DND-41 (cell line): ENCODE results near the gene AGPAT4.

Source experiments
- EZH2 ChIP-seq: IDR thresholded peaks from 3 replicates; pipeline ENCODE4 v1.6.1; 2012; ENCODE audit warnings: borderline replicate concordance, low read depth, mild to moderate bottlenecking, moderate library complexity, low read length, inconsistent platforms; ENCODE audit not compliant: severe bottlenecking
- TF ChIP-seq, protein P1 (sequence below): IDR thresholded peaks from 2 replicates; pipeline ENCODE4 v1.5.1; 2012; ENCODE audit warnings: borderline replicate concordance, low read length, moderate library complexity, mild to moderate bottlenecking; ENCODE audit not compliant: poor library complexity, severe bottlenecking; ENCODE audit errors: extremely low read depth

DNA sequence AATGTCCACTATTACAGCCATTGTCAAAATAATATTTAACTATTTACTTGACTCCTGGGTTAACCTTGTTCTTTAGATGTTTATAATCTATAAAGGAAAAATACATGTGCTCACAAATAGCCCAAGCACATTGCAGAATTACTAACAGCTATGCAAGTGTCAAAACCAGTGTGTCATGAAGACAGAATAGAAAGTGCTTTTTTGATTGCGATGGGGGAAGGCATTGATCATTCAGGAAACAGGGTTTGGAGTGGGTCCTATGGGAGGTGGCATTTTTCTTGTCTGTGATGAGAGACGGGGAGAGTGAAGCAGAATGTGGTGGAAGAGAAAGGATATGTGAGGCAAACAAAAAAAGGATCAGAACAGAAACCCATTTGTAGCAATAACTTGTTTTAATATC, 1.0 kb upstream of the AGPAT4 start:
- TF ChIP-seq EZH2: no peak
- TF ChIP-seq, protein P1, sequence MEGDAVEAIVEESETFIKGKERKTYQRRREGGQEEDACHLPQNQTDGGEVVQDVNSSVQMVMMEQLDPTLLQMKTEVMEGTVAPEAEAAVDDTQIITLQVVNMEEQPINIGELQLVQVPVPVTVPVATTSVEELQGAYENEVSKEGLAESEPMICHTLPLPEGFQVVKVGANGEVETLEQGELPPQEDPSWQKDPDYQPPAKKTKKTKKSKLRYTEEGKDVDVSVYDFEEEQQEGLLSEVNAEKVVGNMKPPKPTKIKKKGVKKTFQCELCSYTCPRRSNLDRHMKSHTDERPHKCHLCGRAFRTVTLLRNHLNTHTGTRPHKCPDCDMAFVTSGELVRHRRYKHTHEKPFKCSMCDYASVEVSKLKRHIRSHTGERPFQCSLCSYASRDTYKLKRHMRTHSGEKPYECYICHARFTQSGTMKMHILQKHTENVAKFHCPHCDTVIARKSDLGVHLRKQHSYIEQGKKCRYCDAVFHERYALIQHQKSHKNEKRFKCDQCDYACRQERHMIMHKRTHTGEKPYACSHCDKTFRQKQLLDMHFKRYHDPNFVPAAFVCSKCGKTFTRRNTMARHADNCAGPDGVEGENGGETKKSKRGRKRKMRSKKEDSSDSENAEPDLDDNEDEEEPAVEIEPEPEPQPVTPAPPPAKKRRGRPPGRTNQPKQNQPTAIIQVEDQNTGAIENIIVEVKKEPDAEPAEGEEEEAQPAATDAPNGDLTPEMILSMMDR: no peak
